ENCODE data around the gene DNAH14.

- TF ChIP-seq CTCF (IDR thresholded peaks at IDR 0.05) (no peak), POLR2A (IDR thresholded peaks at IDR 0.05) (no peak)
These were observed 483.4 kb downstream of the DNAH14 start for GRCh38 chr1:225412803-225413351.

All from uterus (tissue), 2 donors.